Subcutaneous abdominal adipose tissue (tissue), 5 donors: ENCODE results near the gene KCNH1.

Source experiments
- H3K27ac ChIP-seq: one replicate; pipeline ENCODE4 v1.7.0; 2013; ENCODE audit warnings: low read depth, mild to moderate bottlenecking, inconsistent platforms, low read length, moderate library complexity
- H3K27me3 ChIP-seq, 5 donors: one replicate each; pipeline ENCODE4 v1.7.0; 2013; ENCODE audit warnings: low read length in 5 of 5, inconsistent platforms in 1 of 5; ENCODE audit not compliant: control insufficient read depth in 5 of 5, insufficient read depth in 4 of 5
- H3K36me3 ChIP-seq, 5 donors: one replicate each; pipeline ENCODE4 v1.7.0; 2013; ENCODE audit warnings: low read length in 5 of 5; ENCODE audit not compliant: control insufficient read depth in 5 of 5, insufficient read depth in 5 of 5
- H3K4me1 ChIP-seq, 5 donors: one replicate each; pipeline ENCODE4 v1.7.0; 2013; ENCODE audit warnings: low read length in 5 of 5, mild to moderate bottlenecking in 3 of 5, moderate library complexity in 1 of 5; ENCODE audit not compliant: control insufficient read depth in 5 of 5, insufficient read depth in 5 of 5
- H3K4me3 ChIP-seq, 5 donors: one replicate each; pipeline ENCODE4 v1.7.0; 2013; ENCODE audit warnings: low read length in 5 of 5, low read depth in 1 of 5
- H3K9ac ChIP-seq, 5 donors: one replicate each; pipeline ENCODE4 v1.7.0; 2013; ENCODE audit warnings: low read length in 5 of 5, mild to moderate bottlenecking in 4 of 5, moderate library complexity in 3 of 5
- H3K9me3 ChIP-seq, 5 donors: one replicate each; pipeline ENCODE4 v1.7.0; 2013; ENCODE audit warnings: low read length in 5 of 5; ENCODE audit not compliant: control insufficient read depth in 5 of 5
- donor health status: healthy.
- donor health status: healthy.
- donor health status: healthy.
- donor health status: healthy.
- donor health status: healthy.

The KCNH1 gene

DNA sequence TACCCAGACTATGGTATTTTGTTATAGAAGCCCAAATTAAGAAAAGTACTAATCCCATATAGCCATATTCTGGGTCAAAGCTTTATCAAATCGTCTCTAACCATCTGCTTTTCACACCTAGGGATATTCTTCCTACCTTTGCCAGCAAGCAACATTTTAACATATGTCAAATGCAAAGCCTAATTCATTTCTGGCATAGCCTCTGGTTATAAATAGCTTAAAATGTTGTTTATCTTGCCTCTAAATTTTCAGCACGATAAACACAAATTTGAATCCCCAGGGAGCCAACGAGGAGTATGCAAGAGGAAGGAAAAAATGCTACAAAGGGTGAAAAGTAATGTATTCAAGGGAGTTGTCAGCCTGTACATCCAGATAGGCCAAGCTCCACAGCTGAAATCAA, 357.2 kb downstream of the KCNH1 start:
- Histone ChIP-seq H3K9me3 (no peaks in the 10 kb centered on the region), H3K36me3 (no peaks in the 10 kb centered on the region), H3K4me1 (peaks cover 0 to 8% (median 0%) of the 10 kb centered on the region in 5 donors), H3K27ac (no peak overlapping the region), H3K4me3 (no peak overlapping the region), H3K27me3 (no peaks in the 10 kb centered on the region), H3K9ac (no peak overlapping the region)

GRCh38 chr1:210775289-210775688, 358.7 kb downstream of the KCNH1 start:
- Histone ChIP-seq H3K4me1 (peaks cover 0 to 16% (median 0%) of the 10 kb centered on the region in 5 donors), H3K27ac (no peak overlapping the region)

GRCh38 chr1:210773450-210773849, 360.5 kb downstream of the KCNH1 start:
- Histone ChIP-seq H3K27ac (no peak overlapping the region), H3K9ac (no peak overlapping the region), H3K4me1 (peaks cover 0 to 8% (median 0%) of the 10 kb centered on the region in 5 donors), H3K4me3 (no peak overlapping the region), H3K27me3 (no peaks in the 10 kb centered on the region), H3K36me3 (no peaks in the 10 kb centered on the region), H3K9me3 (no peaks in the 10 kb centered on the region)

More at GRCh38 chr1:210775289-210775688, 358.7 kb downstream of the KCNH1 start:
- Histone ChIP-seq H3K27me3 (no peaks in the 10 kb centered on the region), H3K4me3 (no peak overlapping the region), H3K9me3 (no peaks in the 10 kb centered on the region), H3K9ac (no peak overlapping the region), H3K36me3 (no peaks in the 10 kb centered on the region)

DNA sequence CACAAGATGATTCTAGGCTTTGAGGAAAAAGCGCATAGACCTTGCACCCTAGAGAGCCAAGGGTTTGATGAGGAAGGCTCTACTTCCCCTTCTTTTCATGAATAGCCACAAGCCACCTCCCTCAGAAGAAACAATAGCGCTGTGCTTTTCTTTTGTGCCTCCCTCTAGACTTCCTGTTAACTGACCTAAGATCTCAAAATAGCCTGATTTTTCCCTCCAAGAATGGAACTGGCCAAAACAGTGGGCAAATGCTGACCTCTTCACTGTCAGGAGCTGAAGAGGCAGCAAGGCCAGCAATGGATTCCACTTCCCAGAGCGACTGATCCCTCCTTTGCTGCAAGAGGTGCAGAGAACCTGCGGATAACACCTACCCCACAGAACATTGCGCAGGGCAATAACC, 362.8 kb downstream of the KCNH1 start:
- Histone ChIP-seq H3K4me3 (no peak overlapping the region), H3K9ac (no peak overlapping the region), H3K4me1 (peaks cover 0 to 8% (median 0%) of the 10 kb centered on the region in 5 donors), H3K27ac (no peak overlapping the region), H3K36me3 (no peaks in the 10 kb centered on the region), H3K27me3 (no peaks in the 10 kb centered on the region), H3K9me3 (no peaks in the 10 kb centered on the region)

- Histone ChIP-seq H3K27ac (no peak overlapping the region), H3K36me3 (no peaks in the 10 kb centered on the region), H3K9ac (no peak overlapping the region), H3K9me3 (no peaks in the 10 kb centered on the region), H3K27me3 (no peaks in the 10 kb centered on the region), H3K4me3 (no peak overlapping the region), H3K4me1 (peaks cover 0 to 8% (median 0%) of the 10 kb centered on the region in 5 donors)
These were observed 363.5 kb downstream of the KCNH1 start for GRCh38 chr1:210770396-210770984.

DNA sequence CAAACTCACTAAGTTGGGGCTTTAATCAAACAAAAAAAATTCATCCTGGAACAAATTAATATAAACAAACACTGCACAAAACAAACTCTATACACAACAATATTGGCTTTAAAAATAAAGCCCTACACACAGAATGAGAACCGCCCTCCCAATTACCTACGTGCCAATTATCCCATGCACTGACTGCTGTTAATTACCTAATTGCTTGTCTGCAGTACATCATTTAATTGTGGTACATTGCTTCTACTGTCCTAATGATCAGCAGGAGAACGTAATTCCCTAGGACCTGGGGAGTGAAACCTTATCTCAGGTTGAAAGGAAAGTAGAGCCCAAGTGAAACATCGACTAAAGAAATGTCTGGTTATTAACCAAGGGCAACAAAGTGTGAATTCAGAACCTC, 364.5 kb downstream of the KCNH1 start:
- Histone ChIP-seq H3K36me3 (no peaks in the 10 kb centered on the region), H3K4me3 (no peak overlapping the region), H3K4me1 (peaks cover 0 to 8% (median 0%) of the 10 kb centered on the region in 5 donors), H3K27me3 (no peaks in the 10 kb centered on the region), H3K27ac (no peak overlapping the region), H3K9me3 (no peaks in the 10 kb centered on the region), H3K9ac (no peak overlapping the region)

DNA sequence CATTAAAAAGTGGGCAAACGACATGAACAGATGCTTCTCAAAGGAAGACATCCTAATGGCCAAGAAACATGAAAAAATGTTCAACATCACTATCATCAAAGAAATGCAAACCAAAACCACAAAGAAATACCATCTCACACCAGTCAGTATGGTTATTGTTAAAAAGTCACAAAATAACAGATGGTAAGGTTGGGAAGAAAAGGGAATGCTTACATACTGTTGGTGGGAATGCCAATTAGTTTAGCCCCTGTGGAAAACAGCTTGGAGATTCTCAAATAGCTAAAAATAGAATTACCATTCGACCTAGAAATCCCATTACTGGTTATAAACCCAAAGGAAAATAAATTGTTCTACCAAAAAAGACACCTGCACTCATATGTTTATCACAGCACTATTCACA, 369.4 kb downstream of the KCNH1 start:
- Histone ChIP-seq H3K36me3 (no peaks in the 10 kb centered on the region), H3K27me3 (no peaks in the 10 kb centered on the region), H3K4me3 (no peak overlapping the region), H3K27ac (no peak overlapping the region), H3K9me3 (peaks cover 0 to 10% (median 3%) of the 10 kb centered on the region in 5 donors), H3K4me1 (no peaks in the 10 kb centered on the region), H3K9ac (no peak overlapping the region)

GRCh38 chr1:210758761-210759160, 375.2 kb downstream of the KCNH1 start:
- no peak overlapping the region for H3K4me3 ChIP-seq
- no peak overlapping the region for H3K27ac ChIP-seq
- no peaks in the 10 kb centered on the region for H3K27me3 ChIP-seq
- H3K9ac ChIP-seq: no peak overlapping the region
- H3K36me3 ChIP-seq: no peaks in the 10 kb centered on the region
- H3K4me1 ChIP-seq: no peaks in the 10 kb centered on the region
- peaks cover 0 to 10% (median 3%) of the 10 kb centered on the region in 5 donors for H3K9me3 ChIP-seq

GRCh38 chr1:210758261-210758660, 375.7 kb downstream of the KCNH1 start:
- Histone ChIP-seq H3K36me3 (no peaks in the 10 kb centered on the region), H3K4me1 (no peaks in the 10 kb centered on the region), H3K9me3 (peaks cover 0 to 10% (median 3%) of the 10 kb centered on the region in 5 donors), H3K9ac (no peak overlapping the region), H3K4me3 (no peak overlapping the region), H3K27ac (no peak overlapping the region), H3K27me3 (no peaks in the 10 kb centered on the region)

DNA sequence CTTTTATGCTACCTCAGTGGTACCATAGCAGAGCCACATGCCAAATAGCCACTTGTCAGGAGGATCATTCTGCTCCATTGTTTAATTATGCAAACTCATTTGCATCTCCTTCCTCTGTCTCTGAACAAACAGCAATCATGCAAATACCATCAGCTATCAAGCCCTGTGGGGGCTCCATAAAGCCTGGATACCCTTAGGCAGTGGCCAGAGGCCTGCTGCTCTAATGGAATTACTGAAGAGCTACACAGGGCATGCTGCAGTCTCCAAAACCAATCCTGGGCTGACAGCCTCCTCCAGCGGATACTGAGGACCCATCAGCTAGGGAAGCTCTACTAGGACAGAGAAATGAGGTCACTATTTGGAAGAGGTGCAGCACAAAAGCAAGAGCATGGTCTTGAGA, 376.3 kb downstream of the KCNH1 start:
- Histone ChIP-seq H3K4me3 (no peak overlapping the region), H3K36me3 (no peaks in the 10 kb centered on the region), H3K27me3 (no peaks in the 10 kb centered on the region), H3K27ac (no peak overlapping the region), H3K4me1 (no peaks in the 10 kb centered on the region), H3K9me3 (peaks cover 0 to 10% (median 3%) of the 10 kb centered on the region in 5 donors), H3K9ac (no peak overlapping the region)
